Activated B cell treated with CpG ODN at 0.5 μM for 24 hours (primary cell): ENCODE results near the gene BCCIP. TPM values are rescaled to one million over a fixed set of nuclear protein-coding genes. Genes with fewer than 3 reads are reported as not detected.

Source experiments
- ATAC-seq: fragments of 200-7000 bp; cut with Tn5 transposase; one replicate; pipeline ENCODE4 v1.10.0; 2021; ENCODE audit warnings: low read depth, mild to moderate bottlenecking, moderate library complexity
- CTCF ChIA-PET: fragments of 350-600 bp; sonication (Branson Sonifier 250); formaldehyde crosslinking; loops from one replicate; lab custom pipeline; 2021; ENCODE audit warnings: antibody characterized with exemption; lab: Charles Lee
- POLR2A ChIA-PET: fragments of 350-600 bp; sonication (Branson Sonifier 250); formaldehyde crosslinking; loops from one replicate; lab custom pipeline; 2021; ENCODE audit warnings: antibody characterized with exemption; lab: Charles Lee
- DNase-seq: peaks from one replicate; pipeline ENCODE4 v3.0.0; 2022
- H3K27ac Mint-ChIP-seq: one replicate; pipeline ENCODE4 v1.8.0; 2020; ENCODE audit warnings: mixed read lengths
- H3K27me3 Mint-ChIP-seq: one replicate; pipeline ENCODE4 v1.8.0; 2021; ENCODE audit warnings: mixed read lengths
- H3K36me3 Mint-ChIP-seq: one replicate; pipeline ENCODE4 v1.8.0; 2021; ENCODE audit warnings: low read depth, mixed read lengths
- H3K4me1 Mint-ChIP-seq: one replicate; pipeline ENCODE4 v1.8.0; 2021; ENCODE audit warnings: mixed read lengths
- H3K4me3 Mint-ChIP-seq: one replicate; pipeline ENCODE4 v1.8.0; 2020; ENCODE audit warnings: mild to moderate bottlenecking, mixed read lengths
- H3K9me3 Mint-ChIP-seq: one replicate; pipeline ENCODE4 v1.8.0; 2020; ENCODE audit warnings: mixed read lengths
- CTCF ChIP-seq: fragments of 200-600 bp; IDR thresholded peaks from one replicate; pipeline ENCODE4 v1.8.0; 2022; ENCODE audit warnings: antibody characterized with exemption, mild to moderate bottlenecking
- intact Hi-C: fragments of 100-400 bp; cut with micrococcal nuclease; formaldehyde crosslinking; loops from one replicate; pipeline ENCODE4 v1.15.1; 2024
- total RNA-seq: library from RNA; stranded (reverse); gene quantifications from 2 replicates; pipeline ENCODE4 v1.2.3, GENCODE V29; 2022

The BCCIP gene
- total RNA-seq, 1 donor from 2014 or later, result 63.6 TPM

DNA sequence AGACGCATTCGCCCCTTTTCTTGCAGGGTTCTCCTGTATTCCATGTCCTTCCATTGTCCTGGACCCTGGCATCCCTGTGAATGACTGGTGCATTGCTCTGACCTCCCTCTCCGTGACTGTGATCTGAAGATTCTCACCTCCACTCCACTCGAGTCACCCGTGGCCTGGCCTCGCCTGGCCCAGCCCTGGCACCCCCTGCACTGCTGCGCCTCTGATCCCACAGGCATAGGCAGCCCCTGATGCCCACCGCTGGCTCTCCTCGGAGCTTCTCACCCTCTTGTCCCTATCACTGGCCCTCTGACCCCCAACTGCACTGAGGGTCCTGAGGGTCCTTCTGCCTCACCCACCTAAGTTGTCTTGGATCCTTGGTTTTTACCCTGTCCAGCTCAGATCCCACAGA, 45.5 kb upstream of the BCCIP start:
- no peaks in the 10 kb centered on the region for H3K9me3 Mint-ChIP-seq
- ATAC-seq, result no peak
- no peaks in the 10 kb centered on the region for H3K4me1 Mint-ChIP-seq
- POLR2A ChIA-PET, result no interaction called here
- CTCF ChIA-PET, result no interaction called here
- peaks cover 3% of the 10 kb centered on the region for H3K27me3 Mint-ChIP-seq
- H3K36me3 Mint-ChIP-seq, result no peaks in the 10 kb centered on the region
- H3K27ac Mint-ChIP-seq, result no peak overlapping the region
- intact Hi-C loops, result no loop called here
- H3K4me3 Mint-ChIP-seq, result no peak overlapping the region
- no peak for TF ChIP-seq CTCF
- DNase-seq, result no peak

DNA sequence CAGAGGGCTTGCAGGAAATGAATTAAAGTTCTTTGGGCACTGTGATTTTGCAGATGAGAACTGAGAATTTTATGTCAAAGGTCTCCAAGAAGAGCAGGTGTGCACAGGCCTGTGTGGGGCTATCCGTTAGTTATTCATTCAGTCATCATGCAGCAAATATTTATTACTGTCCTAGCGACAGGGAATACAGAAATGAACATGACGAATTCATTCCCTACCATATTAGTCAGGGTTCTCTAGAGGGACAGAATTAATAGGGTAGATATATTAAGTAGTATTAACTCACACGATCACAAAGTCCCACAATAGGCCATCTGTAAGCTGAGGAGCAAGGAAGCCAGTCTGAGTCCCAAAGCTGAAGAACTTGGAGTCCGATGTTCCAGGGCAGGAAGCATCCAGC, 44.8 kb upstream of the BCCIP start:
- POLR2A ChIA-PET, result interaction anchor here (0.6 kb wide), 1 partner anchor 220 kb away, joined by 5 read pairs; no protein-coding TSS in a partner anchor
- CTCF ChIA-PET, result no interaction called here
- no peaks in the 10 kb centered on the region for H3K4me1 Mint-ChIP-seq
- ATAC-seq (no peak), DNase-seq (no peak)
- TF ChIP-seq CTCF, result no peak
- intact Hi-C loops, result no loop called here
- H3K4me3 Mint-ChIP-seq, result no peak overlapping the region
- H3K9me3 Mint-ChIP-seq, result no peaks in the 10 kb centered on the region
- H3K27ac Mint-ChIP-seq, result no peak overlapping the region
- no peaks in the 10 kb centered on the region for H3K36me3 Mint-ChIP-seq
- H3K27me3 Mint-ChIP-seq, result peaks cover 3% of the 10 kb centered on the region

DNA sequence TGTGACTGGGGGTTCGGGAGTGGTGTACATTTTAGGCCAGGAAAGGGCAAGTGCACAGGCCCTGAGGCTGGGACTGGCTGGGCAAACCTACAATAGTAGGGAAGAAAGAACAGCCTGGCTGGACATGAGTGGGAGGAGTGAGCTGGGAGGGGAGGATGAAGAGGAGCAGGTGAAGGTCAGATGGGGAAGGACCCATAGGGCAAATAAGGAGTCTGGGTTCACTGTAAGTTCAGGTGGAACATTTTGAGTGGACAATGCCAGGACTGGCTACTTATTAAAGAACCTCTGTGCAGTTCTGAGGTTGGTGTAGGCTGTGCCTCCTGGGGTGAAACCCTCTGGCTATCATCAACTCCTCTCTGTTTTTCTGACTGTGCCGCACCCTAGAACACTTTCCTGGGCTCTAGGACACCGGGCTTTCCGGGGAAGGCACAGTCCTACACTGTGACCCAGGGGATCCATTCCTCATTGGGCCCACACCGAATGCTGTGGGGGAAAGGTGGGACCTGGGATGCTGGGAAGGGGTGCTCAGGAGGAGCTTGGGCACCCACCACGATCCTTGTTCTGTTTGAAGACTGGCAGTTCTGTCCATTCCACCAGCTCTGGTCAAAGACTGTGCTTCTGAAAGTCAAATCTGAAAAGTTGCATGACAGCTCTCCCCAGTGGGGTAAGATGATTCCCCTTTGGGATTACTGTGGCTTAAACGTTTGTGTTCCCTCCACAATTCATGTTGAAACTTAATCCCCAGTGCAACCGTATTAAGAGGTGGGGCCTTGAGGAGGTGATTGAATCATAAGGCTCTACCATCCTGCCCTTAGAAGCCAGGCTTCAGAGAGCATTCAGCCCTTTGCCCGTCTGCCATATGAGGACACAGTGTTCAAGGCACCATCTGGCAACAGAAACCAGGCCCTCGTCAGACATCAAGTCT, 43.7 kb upstream of the BCCIP start:
- no peak for ATAC-seq
- no peak overlapping the region for H3K27ac Mint-ChIP-seq

GRCh38 chr10:125781374-125781773, 42.0 kb upstream of the BCCIP start:
- DNase-seq (no peak), ATAC-seq (no peak)
- Mint-ChIP-seq H3K4me3 (no peak overlapping the region), H3K4me1 (no peaks in the 10 kb centered on the region), H3K27me3 (no peaks in the 10 kb centered on the region), H3K36me3 (peaks cover 5% of the 10 kb centered on the region), H3K9me3 (no peaks in the 10 kb centered on the region), H3K27ac (no peak overlapping the region)
- ChIA-PET POLR2A (no interaction called here), CTCF (no interaction called here)
- intact Hi-C loops, result no loop called here
- TF ChIP-seq CTCF, result no peak

More for the DNA sequence above, 43.7 kb upstream of the BCCIP start:
- no peak overlapping the region for H3K4me3 Mint-ChIP-seq
- no peak for DNase-seq
- no peaks in the 10 kb centered on the region for H3K27me3 Mint-ChIP-seq
- no peaks in the 10 kb centered on the region for H3K4me1 Mint-ChIP-seq
- intact Hi-C loops, result no loop called here
- no peak for TF ChIP-seq CTCF
- no peaks in the 10 kb centered on the region for H3K36me3 Mint-ChIP-seq
- no peaks in the 10 kb centered on the region for H3K9me3 Mint-ChIP-seq
- CTCF ChIA-PET, result no interaction called here
- POLR2A ChIA-PET, result no interaction called here

GRCh38 chr10:125782054-125782453, 41.3 kb upstream of the BCCIP start:
- no peak overlapping the region for H3K4me3 Mint-ChIP-seq
- no peak overlapping the region for H3K27ac Mint-ChIP-seq
- no peak for DNase-seq
- H3K9me3 Mint-ChIP-seq, result no peaks in the 10 kb centered on the region
- H3K4me1 Mint-ChIP-seq, result no peaks in the 10 kb centered on the region
- no peak for ATAC-seq
- ChIA-PET CTCF (no interaction called here), POLR2A (no interaction called here)
- peaks cover 7% of the 10 kb centered on the region for H3K36me3 Mint-ChIP-seq
- intact Hi-C loops, result no loop called here
- no peak for TF ChIP-seq CTCF
- H3K27me3 Mint-ChIP-seq, result no peaks in the 10 kb centered on the region
